Smooth muscle cell of the coronary artery (primary cell): ENCODE measurements around the gene MATR3. TPM values are rescaled to one million over a fixed set of nuclear protein-coding genes. Genes with fewer than 3 reads are reported as not detected.

ENCODE experiments used
- total RNA-seq: library from RNA; depleted of rRNA; stranded (reverse); fragments of >200 nt; gene quantifications from 2 replicates; pipeline ENCODE4 v1.2.3, GENCODE V29; 2014; ENCODE audit warnings: low replicate concordance

MATR3 gene, protein sequence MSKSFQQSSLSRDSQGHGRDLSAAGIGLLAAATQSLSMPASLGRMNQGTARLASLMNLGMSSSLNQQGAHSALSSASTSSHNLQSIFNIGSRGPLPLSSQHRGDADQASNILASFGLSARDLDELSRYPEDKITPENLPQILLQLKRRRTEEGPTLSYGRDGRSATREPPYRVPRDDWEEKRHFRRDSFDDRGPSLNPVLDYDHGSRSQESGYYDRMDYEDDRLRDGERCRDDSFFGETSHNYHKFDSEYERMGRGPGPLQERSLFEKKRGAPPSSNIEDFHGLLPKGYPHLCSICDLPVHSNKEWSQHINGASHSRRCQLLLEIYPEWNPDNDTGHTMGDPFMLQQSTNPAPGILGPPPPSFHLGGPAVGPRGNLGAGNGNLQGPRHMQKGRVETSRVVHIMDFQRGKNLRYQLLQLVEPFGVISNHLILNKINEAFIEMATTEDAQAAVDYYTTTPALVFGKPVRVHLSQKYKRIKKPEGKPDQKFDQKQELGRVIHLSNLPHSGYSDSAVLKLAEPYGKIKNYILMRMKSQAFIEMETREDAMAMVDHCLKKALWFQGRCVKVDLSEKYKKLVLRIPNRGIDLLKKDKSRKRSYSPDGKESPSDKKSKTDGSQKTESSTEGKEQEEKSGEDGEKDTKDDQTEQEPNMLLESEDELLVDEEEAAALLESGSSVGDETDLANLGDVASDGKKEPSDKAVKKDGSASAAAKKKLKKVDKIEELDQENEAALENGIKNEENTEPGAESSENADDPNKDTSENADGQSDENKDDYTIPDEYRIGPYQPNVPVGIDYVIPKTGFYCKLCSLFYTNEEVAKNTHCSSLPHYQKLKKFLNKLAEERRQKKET
- total RNA-seq, result 166 and 196 TPM in 2 replicates

DNA sequence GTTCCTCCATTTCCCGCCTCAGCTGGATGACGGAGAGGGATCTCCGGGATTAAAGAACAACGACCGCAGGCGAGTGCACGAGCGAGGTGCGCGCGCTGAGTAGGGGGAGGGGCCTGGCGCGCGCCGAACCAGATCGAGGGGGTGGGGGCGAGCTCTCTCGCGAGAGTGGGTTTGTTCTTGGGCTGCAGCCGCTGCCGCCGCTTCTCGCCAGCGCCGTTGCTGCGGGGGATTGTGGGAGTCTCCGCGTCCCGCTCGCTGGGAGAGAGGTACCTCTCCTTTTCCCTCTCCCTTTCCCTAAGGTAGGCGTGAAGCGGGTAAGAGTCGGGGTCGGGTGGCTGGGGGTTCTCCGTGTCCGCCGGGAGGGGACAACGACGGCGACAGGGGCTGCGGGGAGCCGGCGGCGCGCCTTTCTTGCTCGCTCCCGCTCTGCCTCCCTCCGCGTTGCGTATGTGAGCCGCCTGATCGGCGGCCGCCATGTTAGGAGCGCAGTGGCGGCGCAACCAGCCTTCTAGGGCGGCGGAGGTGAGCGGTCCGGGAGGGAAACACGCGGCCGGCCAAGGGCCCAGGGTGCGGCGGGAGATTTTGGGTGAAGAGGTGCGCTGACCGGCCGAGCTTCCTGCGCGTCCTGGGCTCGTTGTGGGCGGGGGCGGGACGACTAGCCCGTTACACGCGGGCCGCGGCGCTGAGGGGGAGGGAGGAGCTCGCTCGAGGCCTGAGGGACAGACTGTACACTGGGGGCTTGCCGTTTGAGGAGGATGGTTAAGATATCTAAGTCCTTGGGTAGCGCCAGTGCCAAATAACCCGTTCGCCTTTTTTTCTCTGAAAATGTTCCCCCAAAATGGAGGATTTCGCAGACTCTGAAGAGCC is at the start of gene MATR3:
MATR3 (plus strand) TSS at position 234 of the 867 bp plus-strand sequence. CDS start 13,676 bp downstream, outside the sequence.

GRCh38 chr5:139341689-139342422 is 48.3 kb downstream of the MATR3 start, which contains the start of gene PAIP2:
Gene PAIP2 (plus strand): TSS chr5:139341854. CDS start chr5:139363785, 21,931 bp downstream.

Other genes with a start within 250 kb of the MATR3 start
- gene SIL1, start 95.4 kb upstream of the MATR3 start, total RNA-seq, result 101 and 184 TPM in 2 replicates
- 71.9 and 104 TPM in 2 replicates for gene PAIP2, start 48.1 kb downstream of the MATR3 start, total RNA-seq
- gene SLC23A1, start 89.6 kb downstream of the MATR3 start, total RNA-seq, result not detected in 2 replicates
- not detected in 2 replicates for gene MZB1, start 96.2 kb downstream of the MATR3 start, total RNA-seq
- gene PROB1, start 101.4 kb downstream of the MATR3 start, total RNA-seq, result 0.35 and 0.38 TPM in 2 replicates
- gene SPATA24, start 110.3 kb downstream of the MATR3 start, total RNA-seq, result 3.5 and 7.9 TPM in 2 replicates
- gene DNAJC18, start 145.8 kb downstream of the MATR3 start, total RNA-seq, result 4.8 and 7.5 TPM in 2 replicates
- gene ECSCR, start 169.0 kb downstream of the MATR3 start, total RNA-seq, result 0.23 and 12.6 TPM in 2 replicates
- not detected in 2 replicates for gene SMIM33, start 177.3 kb downstream of the MATR3 start, total RNA-seq
- 28.4 and 47.8 TPM in 2 replicates for gene STING1, start 189.0 kb downstream of the MATR3 start, total RNA-seq